H1 (cell line): ENCODE measurements around the gene SCYGR7. TPM values are rescaled to one million over a fixed set of nuclear protein-coding genes. Genes with fewer than 3 reads are reported as not detected.

Source experiments
- CEBPB ChIP-seq: IDR thresholded peaks from 2 replicates; pipeline ENCODE4 v1.6.1; 2012; ENCODE audit warnings: low read depth, low read length
- CHD1 ChIP-seq: IDR thresholded peaks from 2 replicates; pipeline ENCODE4 v1.6.1; 2012; ENCODE audit warnings: low read depth, low read length, improper control_type of control experiment
- GABPA ChIP-seq: IDR thresholded peaks from 2 replicates; pipeline ENCODE4 v1.6.1; 2011; ENCODE audit warnings: mild to moderate bottlenecking, low read length, moderate library complexity, borderline replicate concordance; ENCODE audit not compliant: insufficient read depth
- GTF2F1 ChIP-seq: IDR thresholded peaks from 2 replicates; pipeline ENCODE4 v1.6.1; 2012; ENCODE audit warnings: low read depth, low read length, improper control_type of control experiment, borderline replicate concordance
- USF2 ChIP-seq: IDR thresholded peaks from 2 replicates; pipeline ENCODE4 v1.6.1; 2011; ENCODE audit warnings: low read length, improper control_type of control experiment
- polyA plus RNA-seq, 7 experiments: library from polyadenylated mRNA; depleted of rRNA in 3 of 7; stranded (reverse) in 5 of 7; unstranded in 2 of 7; fragments of >200 nt in 5 of 7; fragments of 200-250 nt in 2 of 7; gene quantifications; 1 replicate in 5 of 7; 2 replicates in 1 of 7; 4 replicates in 1 of 7; pipeline versions ENCODE4 v1.2.1 to v1.2.3, GENCODE V29; 2011 to 2013; ENCODE audit warnings: missing spikeins in 2 of 7, mixed read lengths in 2 of 7
- total RNA-seq: library from RNA; stranded (reverse); fragmentation: NEBNext Ultra II Directional; extraction: Animal tissue kit (Norgen Biotek cat#: 25700); gene quantifications from 2 replicates; pipeline ENCODE4 v1.2.1, GENCODE V29; 2021

The SCYGR7 gene
- total and polyA plus RNA-seq, 2 of the 8 experiments (the other 6 are each of a cell fraction or from before 2014, with no cell fraction given), result not detected

GRCh38 chr2:227724394-227725039 lies 3.6 kb upstream of the SCYGR7 start, which contains the start of gene SCYGR6 (continued):
- no peak for TF ChIP-seq GTF2F1
- TF ChIP-seq CEBPB, result no peak
- no peak for TF ChIP-seq GABPA
- no peak for TF ChIP-seq USF2
- TF ChIP-seq CHD1, result no peak
